Raji (cell line): Measurements from ENCODE around the gene GOSR2.

Source experiments
- POLR2A ChIP-seq: IDR thresholded peaks from 2 replicates; pipeline ENCODE4 v1.6.1; 2011; ENCODE audit warnings: low read depth, low read length, control low read depth; ENCODE audit not compliant: insufficient read depth

GOSR2 gene

DNA sequence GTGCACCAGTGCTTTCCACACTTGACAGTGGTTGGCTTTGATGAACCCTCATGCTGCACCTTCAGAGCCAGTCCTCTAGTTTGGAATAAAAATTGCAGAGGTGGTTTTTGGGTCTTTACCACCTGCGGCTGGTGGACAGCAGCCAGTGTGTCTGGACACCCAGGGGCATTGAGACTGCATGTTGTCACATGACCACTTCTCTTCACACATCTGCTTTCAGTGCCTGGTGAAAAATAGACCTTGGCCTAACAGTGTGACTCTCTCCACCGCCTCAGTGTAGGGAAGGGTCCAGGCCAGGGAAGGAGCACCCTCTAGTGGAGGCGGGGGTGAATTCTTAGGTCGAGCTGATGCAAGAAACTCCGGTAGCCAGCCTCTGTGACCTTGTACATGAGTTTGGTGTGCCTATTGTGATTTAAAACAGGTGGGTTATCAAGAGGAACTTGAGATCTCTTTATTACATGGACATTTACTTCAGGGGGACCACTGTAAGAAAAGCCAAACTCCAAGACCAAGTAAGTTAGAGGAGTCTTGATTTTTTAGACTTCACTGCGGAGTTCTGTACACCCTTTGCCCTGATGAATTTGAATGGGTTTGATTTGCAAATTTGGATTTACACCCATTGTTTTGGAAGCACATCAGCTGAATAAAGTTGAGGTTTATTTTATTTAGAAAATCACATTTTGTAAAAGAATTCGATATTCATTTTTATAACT is 17.9 kb downstream of the GOSR2 start:
- no peak for TF ChIP-seq POLR2A

DNA sequence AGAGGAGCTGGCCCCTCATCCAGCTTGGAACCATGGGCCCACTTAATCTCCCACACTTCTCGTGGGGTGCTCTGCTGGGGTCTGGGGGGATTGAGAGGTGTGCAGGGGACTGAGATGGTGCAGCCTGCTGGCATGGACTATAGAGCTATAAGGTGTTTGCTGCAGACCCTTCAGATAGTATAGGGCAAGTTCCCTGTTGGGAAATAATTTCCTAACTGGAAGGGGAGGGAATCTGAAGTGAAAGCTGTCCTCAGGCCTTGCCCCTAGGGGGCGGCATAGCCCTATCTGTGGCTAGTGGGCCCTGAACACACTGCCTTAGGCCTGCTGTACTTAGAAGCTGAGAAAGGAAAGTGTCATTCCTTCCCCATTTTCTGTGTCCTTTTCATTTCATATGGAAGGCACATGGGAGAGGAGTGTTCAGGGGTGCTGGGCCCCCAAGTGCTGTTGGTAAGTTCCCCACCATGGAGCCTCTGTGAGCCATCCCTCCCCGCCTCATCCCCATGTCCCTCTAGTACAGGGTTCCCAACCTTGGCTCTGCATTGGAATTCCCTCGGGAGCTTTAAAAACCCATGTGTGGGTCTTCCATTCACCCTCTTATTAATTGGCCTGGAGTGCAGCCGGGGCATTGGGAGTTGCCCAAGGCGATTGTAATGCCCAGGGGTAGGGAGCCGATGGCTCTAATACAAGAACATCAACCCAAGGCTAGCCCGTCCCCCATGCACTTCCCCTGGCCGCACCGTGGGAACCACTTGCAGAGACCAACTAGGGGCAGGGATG is 19.7 kb downstream of the GOSR2 start:
- TF ChIP-seq POLR2A = no peak

DNA sequence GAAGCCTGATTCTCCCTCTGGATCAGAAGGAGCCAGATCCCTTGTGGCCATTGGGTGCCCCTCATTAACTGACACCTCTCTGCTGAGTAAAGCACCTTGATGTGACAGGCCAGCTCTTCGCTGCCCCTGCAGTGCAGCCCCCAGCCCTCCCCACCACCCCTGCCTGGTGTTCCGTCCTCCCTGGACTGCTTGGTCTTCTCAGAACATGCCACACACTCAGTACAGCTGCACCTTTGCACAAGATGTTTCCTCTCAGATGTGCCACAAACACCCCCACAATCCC is 20.2 kb downstream of the GOSR2 start:
- 0 out of 2 replicates have a peak, but pooled peaks have one; percentile 12 for TF ChIP-seq POLR2A

DNA sequence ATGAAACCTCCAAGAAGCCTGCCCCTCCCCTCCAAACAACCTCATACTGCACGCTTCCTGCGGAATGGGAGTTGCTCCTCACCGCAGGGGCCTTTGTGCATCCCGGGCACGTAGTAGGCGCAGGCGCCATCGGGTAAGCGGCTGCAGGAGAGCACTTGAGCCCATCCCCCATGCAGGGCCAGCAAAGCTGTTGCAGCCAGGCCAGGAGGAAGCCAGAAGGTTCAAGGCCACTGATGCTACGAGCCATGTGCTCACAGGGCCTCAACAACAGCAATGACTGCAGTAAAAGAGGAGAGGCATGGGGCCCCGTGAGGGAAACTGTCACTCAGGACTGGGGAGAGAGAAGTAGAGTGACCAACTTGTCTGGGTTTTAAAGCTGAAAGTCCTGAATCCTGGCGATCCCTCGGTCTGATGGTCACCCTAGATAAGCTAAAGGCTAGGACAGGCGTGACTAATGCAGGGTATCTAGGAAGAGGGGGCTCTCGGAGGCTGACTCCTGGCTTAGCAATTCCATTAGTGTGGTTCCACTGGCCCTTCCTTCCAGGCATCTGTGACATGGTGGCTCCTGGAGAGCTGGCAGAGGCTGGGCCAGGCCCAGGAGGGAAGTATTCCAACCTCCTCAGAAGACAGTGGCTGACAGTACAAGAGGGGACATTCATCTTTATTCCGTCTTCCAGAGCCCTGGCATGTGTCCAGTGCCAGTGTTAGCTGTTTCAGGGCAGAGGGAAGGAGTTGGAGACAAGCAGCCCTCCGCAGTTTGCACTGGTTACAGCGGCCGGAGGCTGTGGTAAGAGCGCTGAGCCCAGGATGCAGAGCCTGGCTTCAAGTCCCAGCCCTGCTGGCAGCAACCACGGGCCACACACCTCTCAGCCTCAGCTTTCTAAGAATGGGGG is 20.8 kb downstream of the GOSR2 start:
- no peak for TF ChIP-seq POLR2A

DNA sequence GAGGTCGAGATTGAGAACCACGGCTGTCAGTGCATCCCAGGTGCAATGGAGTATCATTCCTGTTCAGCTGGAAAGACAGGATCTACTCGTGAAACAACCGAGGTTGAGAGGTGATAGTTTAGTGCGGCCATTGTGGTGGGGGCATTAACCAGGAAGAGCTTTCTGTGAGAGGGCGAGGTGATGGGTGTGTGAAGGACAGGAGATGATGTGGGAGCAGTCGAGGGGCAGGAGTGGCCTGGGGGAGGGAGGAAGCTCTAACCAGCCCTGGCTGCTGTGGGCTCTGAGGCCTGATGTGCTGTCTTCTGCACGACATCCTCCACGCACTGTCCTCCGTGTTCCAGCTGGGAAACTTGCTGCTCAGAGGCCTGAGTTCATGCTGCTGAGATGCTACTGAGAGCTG is 22.0 kb downstream of the GOSR2 start:
- no peak for TF ChIP-seq POLR2A

DNA sequence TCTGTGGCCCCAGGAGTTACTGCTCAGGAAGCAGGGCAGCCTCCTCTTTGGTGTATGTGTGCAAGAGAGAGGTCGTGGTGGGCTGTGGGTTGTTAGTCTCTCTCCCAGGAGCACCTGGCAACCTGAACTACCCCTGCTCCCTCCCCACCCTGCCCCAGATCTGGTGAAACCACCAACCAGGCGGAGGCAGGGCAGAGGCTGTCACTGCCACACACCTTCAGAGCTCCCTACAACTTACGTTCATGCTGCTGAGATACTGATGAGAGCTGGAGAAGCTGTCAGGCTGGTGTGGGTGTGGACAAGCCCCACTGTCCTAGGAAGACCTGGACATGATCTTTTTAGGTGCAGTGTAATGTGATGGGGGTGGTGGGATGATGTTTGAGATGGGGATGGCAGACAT is 24.3 kb downstream of the GOSR2 start:
- no peak for TF ChIP-seq POLR2A

DNA sequence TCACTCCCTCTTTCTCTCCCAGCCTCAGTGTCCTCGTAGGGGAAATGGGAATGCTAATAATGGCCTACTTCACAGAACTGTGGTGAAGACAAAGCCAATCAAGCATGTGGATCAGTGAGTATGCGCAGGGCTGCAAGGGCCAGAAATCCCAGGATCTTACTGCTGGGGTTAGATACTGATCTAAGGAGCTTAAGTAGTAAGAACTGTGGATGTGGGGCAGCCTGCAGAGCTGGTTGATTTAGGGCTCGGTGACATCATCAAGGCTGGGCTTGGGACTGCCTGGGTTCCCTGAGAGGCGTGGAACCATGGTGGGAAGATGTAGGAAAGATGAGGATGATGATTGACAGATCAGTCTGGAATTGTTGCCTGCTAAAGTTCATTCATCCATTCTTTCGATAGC is 25.6 kb downstream of the GOSR2 start:
- TF ChIP-seq POLR2A = no peak

DNA sequence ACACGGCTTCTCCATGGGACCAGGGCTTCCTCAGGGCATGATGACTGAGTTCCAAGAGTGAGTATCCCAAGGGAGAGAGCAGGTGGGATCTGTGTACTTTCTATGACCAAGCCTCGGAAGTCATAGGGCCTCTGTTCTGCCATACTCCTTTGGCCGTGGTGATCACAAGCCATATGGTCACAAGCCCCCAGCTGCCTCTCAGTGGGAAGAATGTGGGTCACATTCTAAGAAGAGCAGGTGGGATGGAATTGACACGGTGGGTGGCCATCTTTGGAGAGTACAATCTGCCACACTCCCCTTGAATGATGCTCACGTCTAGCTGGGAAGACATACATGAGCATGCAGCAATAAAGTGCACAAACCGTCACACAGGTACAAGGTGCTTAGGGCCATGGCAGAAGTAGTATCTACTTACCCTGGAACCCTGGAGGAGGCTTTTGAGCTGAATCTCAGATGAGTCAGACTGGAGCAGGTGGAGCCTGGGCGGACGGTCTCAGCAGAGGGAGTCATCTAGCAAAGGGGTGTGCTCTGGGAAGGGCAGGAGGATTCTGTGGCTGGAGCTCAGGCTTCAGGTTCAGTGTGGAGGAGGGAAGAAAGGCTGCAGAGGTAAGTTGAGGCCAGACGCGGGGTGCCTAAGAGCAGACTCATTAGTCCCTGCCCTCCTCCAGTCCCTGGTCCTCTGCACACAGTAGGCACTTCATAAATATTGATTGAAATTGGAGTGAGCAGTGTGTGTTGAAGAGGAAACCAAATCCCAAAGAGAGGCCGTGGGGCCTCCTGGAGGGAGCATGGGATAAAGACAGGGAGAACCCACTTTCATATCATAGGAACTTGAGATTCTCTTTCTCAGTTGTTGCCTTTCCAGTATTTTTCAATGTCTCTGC is 26.6 kb downstream of the GOSR2 start:
- no peak for TF ChIP-seq POLR2A

DNA sequence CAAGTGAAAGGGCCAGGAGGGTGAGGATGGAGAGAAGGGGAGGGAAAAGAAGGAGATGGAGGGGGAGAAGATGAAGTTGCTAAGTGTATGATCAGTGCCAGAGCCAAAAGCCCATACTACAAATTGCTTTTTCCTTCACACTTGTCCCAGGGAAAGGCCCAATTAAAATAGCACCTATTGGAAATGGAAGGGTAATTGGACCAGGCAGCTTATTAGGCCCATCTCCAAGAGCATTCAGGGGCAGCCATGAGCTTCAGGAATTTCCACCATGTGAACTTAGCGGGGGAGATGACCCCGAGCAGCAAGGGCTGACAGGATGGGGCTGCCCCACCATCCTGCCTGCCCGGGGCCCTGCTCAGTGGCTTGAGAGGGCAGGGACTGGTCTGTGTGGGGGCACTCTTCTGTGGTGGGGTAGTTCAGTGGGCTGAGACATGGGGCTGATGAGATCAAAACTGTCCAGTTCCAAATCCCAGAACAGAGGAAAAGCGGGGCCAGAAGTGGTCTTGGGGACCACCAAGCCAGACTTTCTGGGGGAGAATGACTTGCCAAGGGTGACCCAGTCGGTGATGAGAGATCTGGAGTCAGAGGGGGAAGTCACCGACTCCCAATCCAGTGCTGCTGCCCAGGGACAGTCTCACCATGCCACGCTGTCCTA is 27.5 kb downstream of the GOSR2 start:
- TF ChIP-seq POLR2A = no peak

DNA sequence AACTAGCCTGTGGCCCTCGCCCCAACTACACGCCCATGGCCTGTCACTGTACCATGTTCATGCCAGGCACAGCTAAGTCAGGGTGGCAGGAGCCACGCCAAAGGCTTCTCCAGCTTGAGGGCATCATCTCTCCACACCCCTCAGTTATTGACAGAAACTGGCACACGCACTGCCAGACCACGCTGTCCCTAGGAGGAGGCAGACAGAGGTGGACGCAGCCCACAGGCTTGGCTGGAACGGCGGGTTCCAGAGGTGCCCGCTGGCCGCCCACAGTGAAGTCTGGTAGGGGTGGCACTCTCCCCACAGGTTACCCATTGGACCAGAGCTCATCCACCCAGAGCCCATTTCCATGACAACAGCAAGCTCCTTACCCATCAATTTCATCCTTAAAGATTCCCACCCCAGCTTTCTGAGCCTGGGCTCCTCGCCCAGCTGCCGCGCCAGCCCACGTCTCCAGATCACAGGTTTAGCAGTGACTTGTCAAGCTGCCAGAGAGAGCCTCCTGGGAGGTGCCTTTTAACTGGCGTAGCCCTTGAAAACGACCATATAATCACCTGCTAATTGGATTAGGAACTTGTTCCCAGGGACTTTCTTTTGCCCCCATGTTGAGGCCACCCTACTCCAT is 28.1 kb downstream of the GOSR2 start:
- TF ChIP-seq POLR2A = no peak

DNA sequence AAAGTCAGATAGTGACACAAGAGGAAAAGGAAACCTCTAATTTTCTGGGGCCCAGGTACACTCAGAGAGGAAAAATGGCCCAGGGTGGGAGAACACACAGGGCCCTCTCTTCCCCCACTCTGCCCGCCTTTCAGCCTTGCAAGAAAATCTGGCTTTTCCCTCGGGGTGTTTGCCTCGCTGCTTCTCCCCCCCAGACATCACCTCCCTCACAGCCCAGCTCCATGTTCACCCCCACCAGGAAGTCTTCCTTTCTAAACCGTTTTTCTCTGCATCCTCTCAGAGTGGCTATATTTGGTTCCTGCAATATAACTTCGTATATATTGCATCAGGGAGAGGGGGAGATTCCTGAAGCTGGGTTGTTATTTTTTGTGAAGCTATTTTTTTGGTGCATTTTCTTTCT is 28.7 kb downstream of the GOSR2 start:
- no peak for TF ChIP-seq POLR2A

DNA sequence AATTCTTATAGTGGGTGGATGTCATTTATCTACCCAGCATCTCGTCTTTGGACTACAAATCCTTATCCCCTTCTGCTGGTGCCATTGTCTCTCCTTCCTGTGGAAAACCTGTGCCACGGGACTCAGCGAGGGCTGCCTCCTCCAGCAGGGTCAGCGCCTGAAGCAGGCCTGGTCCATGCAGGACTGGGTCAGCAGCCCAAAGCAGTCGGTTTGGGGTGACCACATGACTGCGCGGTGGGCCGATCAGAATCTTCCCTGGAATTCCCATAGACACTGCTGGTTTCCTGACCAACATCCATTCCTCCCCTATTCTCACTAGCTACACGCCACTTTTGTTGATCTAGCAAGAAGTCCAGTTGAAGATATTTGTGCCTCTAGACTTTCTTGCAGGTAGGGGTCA is 29.2 kb downstream of the GOSR2 start:
- no peak for TF ChIP-seq POLR2A

DNA sequence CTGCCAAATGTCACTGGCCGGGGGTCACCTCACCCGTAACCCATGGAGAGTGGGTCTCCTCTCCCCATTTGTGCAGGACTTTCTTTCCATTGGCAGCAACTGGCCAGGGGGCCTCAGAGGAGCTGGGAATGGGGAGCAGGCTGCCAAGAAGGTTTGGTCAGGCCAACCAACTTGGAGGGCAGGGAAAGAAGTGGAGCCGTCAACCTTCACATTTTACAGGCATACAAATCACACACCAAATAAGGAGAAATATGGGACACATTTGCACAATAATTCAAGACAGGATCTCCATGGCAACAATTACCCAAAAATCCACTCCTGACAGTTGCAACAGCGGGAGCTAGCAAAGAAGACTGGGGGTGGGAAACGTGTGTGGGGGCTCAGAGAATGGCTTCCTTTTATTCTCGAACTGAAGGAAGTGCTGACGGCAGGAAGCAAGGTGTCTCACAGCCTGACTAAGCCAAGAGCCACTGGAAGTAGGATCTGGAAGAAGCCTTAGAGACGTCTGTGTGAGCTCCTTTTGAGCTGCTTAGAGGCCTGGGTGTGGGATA is 35.2 kb downstream of the GOSR2 start:
- TF ChIP-seq POLR2A = no peak

DNA sequence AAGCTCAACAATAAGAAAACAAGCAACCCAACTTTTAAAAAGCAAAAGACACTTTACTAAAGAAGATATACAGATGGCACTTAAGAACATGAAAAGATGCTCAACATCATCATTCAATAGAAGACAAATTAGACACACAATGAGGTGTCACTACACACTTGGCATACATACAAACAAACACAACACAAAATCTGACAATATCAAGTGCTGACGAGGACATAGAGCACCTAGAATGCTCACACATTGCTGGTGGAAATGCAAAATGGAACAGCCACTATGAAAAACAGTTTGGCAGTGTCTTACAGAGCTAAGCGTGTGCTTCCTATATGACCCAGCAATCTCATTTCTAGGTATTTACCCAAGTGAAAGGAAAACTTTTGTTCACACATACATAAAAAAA is 37.2 kb downstream of the GOSR2 start:
- no peak for TF ChIP-seq POLR2A

DNA sequence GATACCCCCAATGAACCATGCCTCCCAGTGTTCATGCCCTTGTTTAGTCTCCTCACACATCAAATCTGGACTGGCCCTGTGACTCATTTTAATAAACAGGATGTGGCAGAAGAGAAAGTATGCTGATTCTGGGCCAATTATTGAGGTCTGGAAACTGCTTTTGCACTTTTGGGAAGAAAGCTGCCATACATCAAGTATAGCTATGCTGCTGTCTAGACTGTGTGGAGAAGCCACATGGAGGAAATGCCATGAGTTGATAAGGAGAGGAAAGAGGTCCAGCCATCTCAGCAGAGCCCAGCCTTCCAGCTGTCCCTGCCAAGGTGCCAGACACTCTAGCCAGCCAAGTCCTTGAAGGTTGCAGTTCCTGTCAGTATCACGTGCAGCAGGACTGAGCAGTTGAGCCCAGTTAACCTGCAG is 39.4 kb downstream of the GOSR2 start:
- no peak for TF ChIP-seq POLR2A
